GM12878 (cell line): ENCODE results near the gene ELAVL3. TPM values are rescaled to one million over a fixed set of nuclear protein-coding genes. Genes with fewer than 3 reads are reported as not detected.

Source experiments
- ATAC-seq: fragments of 200-7000 bp; cut with Tn5 transposase; 3 replicates; pipeline ENCODE4 v1.9.1; 2020; ENCODE audit warnings: mild to moderate bottlenecking, moderate library complexity
- BruUV-seq: library from RNA; stranded (reverse); fragments of 400-500 nt; replicated peaks from 2 replicates; lab custom pipeline; 2021; lab: Mats Ljungman, UMichigan
- CTCF ChIA-PET: fragments of 300-600 bp; sonication (Branson Sonifier 250); formaldehyde crosslinking; extraction: SDS; loops from one replicate; lab custom pipeline; 2021; ENCODE audit warnings: inconsistent platforms; lab: Yijun Ruan, JAX
- POLR2A ChIA-PET: fragments of 350-600 bp; formaldehyde crosslinking; extraction: SDS; loops from one replicate; lab custom pipeline; 2021; ENCODE audit warnings: inconsistent platforms; lab: Charles Lee
- RAD21 ChIA-PET: fragments of 300-600 bp; sonication (Branson Sonifier 250); formaldehyde crosslinking; loops from one replicate; lab custom pipeline; 2023; ENCODE audit warnings: antibody characterized with exemption; ENCODE audit not compliant: unreplicated experiment; lab: Charles Lee
- SMC1A ChIA-PET: fragments of 300-600 bp; sonication (Branson Sonifier 250); formaldehyde crosslinking; loops from one replicate; lab custom pipeline; 2023; ENCODE audit not compliant: unreplicated experiment, uncharacterized antibody; lab: Charles Lee
- DNase-seq: peaks from one replicate; pipeline ENCODE4 v3.0.0-alpha.2; 2011; ENCODE audit warnings: low read depth, low spot score
- FAIRE-seq: peaks from 3 replicates; lab custom pipeline; 2011; peaks lifted over from hg19 to GRCh38; lab: Jason Lieb, UNC
- H2AFZ ChIP-seq: 2 replicates; pipeline ENCODE4 v1.6.0; 2011; ENCODE audit warnings: low read depth, low read length, control low read depth; ENCODE audit not compliant: control insufficient read depth
- H3K27ac ChIP-seq: 2 replicates; pipeline ENCODE4 v1.5.1; 2011; ENCODE audit warnings: control low read depth; ENCODE audit not compliant: control insufficient read depth, insufficient read depth
- H3K27me3 ChIP-seq, 2 experiments: replicated peaks in 1 of 2; 2 replicates each; pipeline versions ENCODE4 v1.6.0 to v1.6.1; 2011; ENCODE audit warnings: low read length in 1 of 2; ENCODE audit not compliant: control insufficient read depth in 2 of 2, insufficient read depth in 2 of 2
- H3K36me3 ChIP-seq, 2 experiments: 2 replicates each; pipeline ENCODE4 v1.5.1; 2011; ENCODE audit warnings: low read length in 1 of 2; ENCODE audit not compliant: control insufficient read depth in 2 of 2, insufficient read depth in 2 of 2
- H3K4me1 ChIP-seq: 2 replicates; pipeline ENCODE4 v1.6.1; 2011; ENCODE audit warnings: mild to moderate bottlenecking, low read length, moderate library complexity, mixed read lengths; ENCODE audit not compliant: control insufficient read depth, insufficient read depth
- H3K4me2 ChIP-seq: 2 replicates; pipeline ENCODE4 v1.6.0; 2011; ENCODE audit warnings: control low read depth; ENCODE audit not compliant: control insufficient read depth, insufficient read depth
- H3K4me3 ChIP-seq: fragments of 200-600 bp; sonication (generic); 2 replicates; pipeline ENCODE4 v1.5.1; 2016
- H3K79me2 ChIP-seq: 2 replicates; pipeline ENCODE4 v1.6.0; 2011; ENCODE audit warnings: low read length; ENCODE audit not compliant: control insufficient read depth, insufficient read depth
- H3K9ac ChIP-seq: 2 replicates; pipeline ENCODE4 v1.8.0; 2011; ENCODE audit warnings: low read length, control low read depth, mixed read lengths; ENCODE audit not compliant: control insufficient read depth, insufficient read depth
- H3K9me3 ChIP-seq: replicated peaks from 3 replicates; pipeline ENCODE4 v1.5.1; 2011; ENCODE audit warnings: mild to moderate bottlenecking, low read length; ENCODE audit not compliant: control insufficient read depth, insufficient read depth
- H4K20me1 ChIP-seq: 2 replicates; pipeline ENCODE4 v1.6.0; 2011; ENCODE audit not compliant: control insufficient read depth, insufficient read depth
- NBN ChIP-seq: fragments of 450-650 bp; IDR thresholded peaks from 2 replicates; pipeline ENCODE4 v1.6.1; 2016
- SIN3A ChIP-seq: IDR thresholded peaks from 2 replicates; pipeline ENCODE4 v1.6.1; 2012; ENCODE audit warnings: low read depth, low read length, improper control_type of control experiment
- SPI1 ChIP-seq: IDR thresholded peaks from 2 replicates; pipeline ENCODE4 v1.6.1; 2011; ENCODE audit warnings: low read depth, mild to moderate bottlenecking, low read length, moderate library complexity, borderline replicate concordance; ENCODE audit not compliant: insufficient read depth
- WGBS: methylation state at CpG from one replicate; pipeline ENCODE4 v1.1.6; 2016; ENCODE audit warnings: low lambda C conversion rate; ENCODE audit not compliant: insufficient replicate concordance, insufficient coverage; ENCODE audit errors: missing lambda C conversion rate; 5-methylcytosine and 5-hydroxymethylcytosine counted together
- in situ Hi-C: fragments of 300-500 bp; cut with MboI; formaldehyde crosslinking; loops from 9 replicates; pipeline ENCODE4 v1.14.3; 2018; ENCODE audit warnings: mixed read lengths
- intact Hi-C: fragments of 100-400 bp; cut with micrococcal nuclease; formaldehyde crosslinking; loops from one replicate; pipeline ENCODE4 v1.14.2; 2022; ENCODE audit not compliant: unreplicated experiment
- polyA plus RNA-seq, 11 experiments: library from polyadenylated mRNA; depleted of rRNA in 4 of 11; unstranded in 6 of 11; stranded (reverse) in 5 of 11; fragments of >200 nt; fragmentation: Nextera tagmentation in 4 of 11; fragmentation: Illumina TruSeq in 1 of 11; extraction: Ambion mirVana in 4 of 11; extraction: Trizol in 1 of 11; gene quantifications; 1 replicate in 1 of 11; 2 replicates in 10 of 11; pipeline versions ENCODE4 v1.2.1 to v1.2.3, GENCODE V29; 2011 to 2016; ENCODE audit warnings: inconsistent platforms in 2 of 11, missing spikeins in 2 of 11, low read depth in 1 of 11
- total RNA-seq, 4 experiments: library from RNA; depleted of rRNA in 3 of 4; stranded (reverse); fragments of >200 nt in 3 of 4; fragmentation: Illumina TruSeq in 1 of 4; extraction: Trizol in 1 of 4; gene quantifications; 2 replicates each; pipeline versions ENCODE4 v1.2.1 to v1.2.3, GENCODE V29; 2013 to 2021
- TF ChIP-seq, protein P1 (sequence below): fragments of 450-650 bp; IDR thresholded peaks from 2 replicates; pipeline ENCODE4 v1.6.1; 2017; ENCODE audit warnings: mild to moderate bottlenecking, moderate library complexity
- TF ChIP-seq, protein P2 (sequence below): fragments of 450-650 bp; IDR thresholded peaks from 2 replicates; pipeline ENCODE4 v1.6.1; 2017; ENCODE audit warnings: borderline replicate concordance
- TF ChIP-seq, protein P3 (sequence below): fragments of 450-650 bp; IDR thresholded peaks from 2 replicates; pipeline ENCODE4 v1.6.1; 2017; ENCODE audit warnings: low read depth, mild to moderate bottlenecking, moderate library complexity
- TF ChIP-seq, protein P4 (sequence below): fragments of 450-650 bp; IDR thresholded peaks from 2 replicates; pipeline ENCODE4 v1.6.1; 2018; ENCODE audit warnings: mild to moderate bottlenecking, low read depth, moderate library complexity; ENCODE audit not compliant: partially characterized antibody
- TF ChIP-seq, protein P5 (sequence below): fragments of 150-350 bp; IDR thresholded peaks from 2 replicates; pipeline ENCODE4 v1.6.1; 2014; ENCODE audit warnings: mild to moderate bottlenecking, low read depth, low read length

ELAVL3 gene
- total and polyA plus RNA-seq, 10 of the 15 experiments (the other 5 are each of a cell fraction or from before 2014, with no cell fraction given) = under 0.01 to 0.05 (median 0.01) TPM; not detected in 7

DNA sequence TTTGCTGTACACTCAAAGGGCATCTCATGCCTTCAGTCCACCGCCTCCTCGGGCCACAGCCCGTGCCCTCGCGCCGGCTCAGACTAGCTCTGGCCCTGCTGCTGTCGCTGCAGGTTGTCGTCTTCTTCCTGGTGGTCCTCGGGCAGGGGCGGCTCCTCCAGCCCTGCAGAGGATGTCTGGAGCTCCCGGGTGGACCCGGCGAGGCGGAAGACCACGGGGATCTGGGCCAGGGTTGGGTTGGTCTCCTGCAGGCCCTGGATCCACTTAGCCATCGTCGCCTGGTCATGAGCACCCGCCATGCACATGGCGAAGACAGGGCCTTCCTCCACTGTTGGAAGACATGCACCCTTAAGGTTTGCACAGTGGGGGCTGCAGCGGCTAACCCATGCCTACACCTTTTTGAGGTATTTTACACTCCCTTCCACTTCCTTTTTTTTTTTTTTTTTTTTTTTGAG is 25.3 kb upstream of the ELAVL3 start:
- Histone ChIP-seq H3K4me1 (no peaks in the 10 kb centered on the region), H3K79me2 (peaks cover 4% of the 10 kb centered on the region), H3K4me2 (peak overlapping the region; percentile 90), H4K20me1 (no peaks in the 10 kb centered on the region), H3K4me3 (peak overlapping the region; percentile 83), H3K9me3 (no peaks in the 10 kb centered on the region), H3K27ac (peak overlapping the region; percentile 54), H3K27me3 (no peaks in the 10 kb centered on the region), H3K36me3 (no peaks in the 10 kb centered on the region; a peak in 1 of 4 replicates), H2AFZ (peak overlapping the region; percentile 71), H3K9ac (peak overlapping the region; percentile 78)
- intact Hi-C loops = loop anchor here (1.0 kb wide), 1 partner anchor 23 kb away; the partner anchor contains the start of gene ECSIT
- CTCF ChIA-PET = no interaction called here
- POLR2A ChIA-PET = no interaction called here
- peak; percentile 62 for ATAC-seq
- RAD21 ChIA-PET = interaction anchor here (0.7 kb wide), 1 partner anchor 129 kb away, joined by 3 read pairs; no protein-coding TSS in a partner anchor
- 6% methylated on average over 20 of the region's 20 CpGs for WGBS
- in situ Hi-C loops = no loop called here
- SMC1A ChIA-PET = interaction anchor here (1.3 kb wide), 1 partner anchor 23 kb away, joined by 3 read pairs; no protein-coding TSS in a partner anchor
- no peak for FAIRE-seq
- no peak for DNase-seq
- BruUV-seq = TSS peak; percentile 94
- TF ChIP-seq, protein P1, sequence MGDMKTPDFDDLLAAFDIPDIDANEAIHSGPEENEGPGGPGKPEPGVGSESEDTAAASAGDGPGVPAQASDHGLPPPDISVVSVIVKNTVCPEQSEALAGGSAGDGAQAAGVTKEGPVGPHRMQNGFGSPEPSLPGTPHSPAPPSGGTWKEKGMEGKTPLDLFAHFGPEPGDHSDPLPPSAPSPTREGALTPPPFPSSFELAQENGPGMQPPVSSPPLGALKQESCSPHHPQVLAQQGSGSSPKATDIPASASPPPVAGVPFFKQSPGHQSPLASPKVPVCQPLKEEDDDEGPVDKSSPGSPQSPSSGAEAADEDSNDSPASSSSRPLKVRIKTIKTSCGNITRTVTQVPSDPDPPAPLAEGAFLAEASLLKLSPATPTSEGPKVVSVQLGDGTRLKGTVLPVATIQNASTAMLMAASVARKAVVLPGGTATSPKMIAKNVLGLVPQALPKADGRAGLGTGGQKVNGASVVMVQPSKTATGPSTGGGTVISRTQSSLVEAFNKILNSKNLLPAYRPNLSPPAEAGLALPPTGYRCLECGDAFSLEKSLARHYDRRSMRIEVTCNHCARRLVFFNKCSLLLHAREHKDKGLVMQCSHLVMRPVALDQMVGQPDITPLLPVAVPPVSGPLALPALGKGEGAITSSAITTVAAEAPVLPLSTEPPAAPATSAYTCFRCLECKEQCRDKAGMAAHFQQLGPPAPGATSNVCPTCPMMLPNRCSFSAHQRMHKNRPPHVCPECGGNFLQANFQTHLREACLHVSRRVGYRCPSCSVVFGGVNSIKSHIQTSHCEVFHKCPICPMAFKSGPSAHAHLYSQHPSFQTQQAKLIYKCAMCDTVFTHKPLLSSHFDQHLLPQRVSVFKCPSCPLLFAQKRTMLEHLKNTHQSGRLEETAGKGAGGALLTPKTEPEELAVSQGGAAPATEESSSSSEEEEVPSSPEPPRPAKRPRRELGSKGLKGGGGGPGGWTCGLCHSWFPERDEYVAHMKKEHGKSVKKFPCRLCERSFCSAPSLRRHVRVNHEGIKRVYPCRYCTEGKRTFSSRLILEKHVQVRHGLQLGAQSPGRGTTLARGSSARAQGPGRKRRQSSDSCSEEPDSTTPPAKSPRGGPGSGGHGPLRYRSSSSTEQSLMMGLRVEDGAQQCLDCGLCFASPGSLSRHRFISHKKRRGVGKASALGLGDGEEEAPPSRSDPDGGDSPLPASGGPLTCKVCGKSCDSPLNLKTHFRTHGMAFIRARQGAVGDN = peak; percentile 53; the same call in 1 of the 2 replicates
- 0 out of 2 replicates have a peak, but pooled peaks have one; percentile 54 for TF ChIP-seq NBN
- TF ChIP-seq, protein P2, sequence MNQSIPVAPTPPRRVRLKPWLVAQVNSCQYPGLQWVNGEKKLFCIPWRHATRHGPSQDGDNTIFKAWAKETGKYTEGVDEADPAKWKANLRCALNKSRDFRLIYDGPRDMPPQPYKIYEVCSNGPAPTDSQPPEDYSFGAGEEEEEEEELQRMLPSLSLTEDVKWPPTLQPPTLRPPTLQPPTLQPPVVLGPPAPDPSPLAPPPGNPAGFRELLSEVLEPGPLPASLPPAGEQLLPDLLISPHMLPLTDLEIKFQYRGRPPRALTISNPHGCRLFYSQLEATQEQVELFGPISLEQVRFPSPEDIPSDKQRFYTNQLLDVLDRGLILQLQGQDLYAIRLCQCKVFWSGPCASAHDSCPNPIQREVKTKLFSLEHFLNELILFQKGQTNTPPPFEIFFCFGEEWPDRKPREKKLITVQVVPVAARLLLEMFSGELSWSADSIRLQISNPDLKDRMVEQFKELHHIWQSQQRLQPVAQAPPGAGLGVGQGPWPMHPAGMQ = no peak
- TF ChIP-seq, protein P3, sequence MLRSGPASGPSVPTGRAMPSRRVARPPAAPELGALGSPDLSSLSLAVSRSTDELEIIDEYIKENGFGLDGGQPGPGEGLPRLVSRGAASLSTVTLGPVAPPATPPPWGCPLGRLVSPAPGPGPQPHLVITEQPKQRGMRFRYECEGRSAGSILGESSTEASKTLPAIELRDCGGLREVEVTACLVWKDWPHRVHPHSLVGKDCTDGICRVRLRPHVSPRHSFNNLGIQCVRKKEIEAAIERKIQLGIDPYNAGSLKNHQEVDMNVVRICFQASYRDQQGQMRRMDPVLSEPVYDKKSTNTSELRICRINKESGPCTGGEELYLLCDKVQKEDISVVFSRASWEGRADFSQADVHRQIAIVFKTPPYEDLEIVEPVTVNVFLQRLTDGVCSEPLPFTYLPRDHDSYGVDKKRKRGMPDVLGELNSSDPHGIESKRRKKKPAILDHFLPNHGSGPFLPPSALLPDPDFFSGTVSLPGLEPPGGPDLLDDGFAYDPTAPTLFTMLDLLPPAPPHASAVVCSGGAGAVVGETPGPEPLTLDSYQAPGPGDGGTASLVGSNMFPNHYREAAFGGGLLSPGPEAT = 0 out of 2 replicates have a peak, but pooled peaks have one; percentile 6
- TF ChIP-seq, protein P4, sequence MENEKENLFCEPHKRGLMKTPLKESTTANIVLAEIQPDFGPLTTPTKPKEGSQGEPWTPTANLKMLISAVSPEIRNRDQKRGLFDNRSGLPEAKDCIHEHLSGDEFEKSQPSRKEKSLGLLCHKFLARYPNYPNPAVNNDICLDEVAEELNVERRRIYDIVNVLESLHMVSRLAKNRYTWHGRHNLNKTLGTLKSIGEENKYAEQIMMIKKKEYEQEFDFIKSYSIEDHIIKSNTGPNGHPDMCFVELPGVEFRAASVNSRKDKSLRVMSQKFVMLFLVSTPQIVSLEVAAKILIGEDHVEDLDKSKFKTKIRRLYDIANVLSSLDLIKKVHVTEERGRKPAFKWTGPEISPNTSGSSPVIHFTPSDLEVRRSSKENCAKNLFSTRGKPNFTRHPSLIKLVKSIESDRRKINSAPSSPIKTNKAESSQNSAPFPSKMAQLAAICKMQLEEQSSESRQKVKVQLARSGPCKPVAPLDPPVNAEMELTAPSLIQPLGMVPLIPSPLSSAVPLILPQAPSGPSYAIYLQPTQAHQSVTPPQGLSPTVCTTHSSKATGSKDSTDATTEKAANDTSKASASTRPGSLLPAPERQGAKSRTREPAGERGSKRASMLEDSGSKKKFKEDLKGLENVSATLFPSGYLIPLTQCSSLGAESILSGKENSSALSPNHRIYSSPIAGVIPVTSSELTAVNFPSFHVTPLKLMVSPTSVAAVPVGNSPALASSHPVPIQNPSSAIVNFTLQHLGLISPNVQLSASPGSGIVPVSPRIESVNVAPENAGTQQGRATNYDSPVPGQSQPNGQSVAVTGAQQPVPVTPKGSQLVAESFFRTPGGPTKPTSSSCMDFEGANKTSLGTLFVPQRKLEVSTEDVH = peak; percentile 11
- TF ChIP-seq SPI1 = peak; percentile 47; the same call in 1 of the 2 replicates
- no peak for TF ChIP-seq SIN3A
- TF ChIP-seq, protein P5, sequence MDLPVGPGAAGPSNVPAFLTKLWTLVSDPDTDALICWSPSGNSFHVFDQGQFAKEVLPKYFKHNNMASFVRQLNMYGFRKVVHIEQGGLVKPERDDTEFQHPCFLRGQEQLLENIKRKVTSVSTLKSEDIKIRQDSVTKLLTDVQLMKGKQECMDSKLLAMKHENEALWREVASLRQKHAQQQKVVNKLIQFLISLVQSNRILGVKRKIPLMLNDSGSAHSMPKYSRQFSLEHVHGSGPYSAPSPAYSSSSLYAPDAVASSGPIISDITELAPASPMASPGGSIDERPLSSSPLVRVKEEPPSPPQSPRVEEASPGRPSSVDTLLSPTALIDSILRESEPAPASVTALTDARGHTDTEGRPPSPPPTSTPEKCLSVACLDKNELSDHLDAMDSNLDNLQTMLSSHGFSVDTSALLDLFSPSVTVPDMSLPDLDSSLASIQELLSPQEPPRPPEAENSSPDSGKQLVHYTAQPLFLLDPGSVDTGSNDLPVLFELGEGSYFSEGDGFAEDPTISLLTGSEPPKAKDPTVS = no peak
